Limb (tissue), 2 donors: ENCODE data around the gene CTTNBP2NL.
"Not testable (repeated sequence)": the region's sequence is repeated elsewhere in the genome, so short reads cannot be mapped to it uniquely, and the experiment has no call there.

Source experiments
- DNase-seq, 2 donors: peaks; one replicate each; pipeline ENCODE4 v3.0.0-alpha.2; 2016; ENCODE audit errors: extremely low spot score in 2 of 2

Gene CTTNBP2NL

DNA sequence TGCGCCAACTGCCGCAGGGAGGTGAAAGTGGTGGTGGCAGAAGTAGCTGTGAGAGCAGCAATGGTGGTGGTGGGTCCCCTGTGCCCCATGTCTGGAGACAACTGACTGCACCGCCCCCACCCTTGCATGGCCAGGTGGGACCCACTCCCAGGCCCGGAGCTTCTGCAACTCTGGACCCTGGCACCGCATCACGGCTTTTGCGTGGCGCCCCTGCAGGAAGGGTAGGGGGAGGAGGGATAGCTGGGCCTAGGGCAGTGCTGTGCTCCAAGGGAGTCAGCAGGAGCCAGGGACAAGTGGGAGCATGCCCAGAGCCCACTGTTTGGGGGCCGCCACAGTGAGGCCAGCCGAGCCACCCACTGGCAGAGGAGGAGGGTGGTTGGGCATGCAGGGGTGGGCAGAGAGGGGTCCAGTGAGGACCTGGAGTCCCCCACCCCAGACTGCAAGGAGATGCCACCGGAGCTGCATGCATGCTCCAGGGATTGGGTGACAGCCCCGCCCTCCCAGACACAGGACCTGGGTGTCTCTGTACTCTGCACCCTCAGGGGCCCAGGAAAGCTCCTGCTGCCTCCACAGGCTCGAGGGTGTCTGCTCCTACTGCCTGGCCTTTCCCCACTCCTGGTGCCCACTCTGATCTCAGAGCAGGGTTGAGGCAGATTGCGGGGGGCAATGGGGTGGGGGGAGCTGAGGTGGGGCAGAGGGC, 9.8 kb upstream of the CTTNBP2NL start:
- no peak for DNase-seq

DNA sequence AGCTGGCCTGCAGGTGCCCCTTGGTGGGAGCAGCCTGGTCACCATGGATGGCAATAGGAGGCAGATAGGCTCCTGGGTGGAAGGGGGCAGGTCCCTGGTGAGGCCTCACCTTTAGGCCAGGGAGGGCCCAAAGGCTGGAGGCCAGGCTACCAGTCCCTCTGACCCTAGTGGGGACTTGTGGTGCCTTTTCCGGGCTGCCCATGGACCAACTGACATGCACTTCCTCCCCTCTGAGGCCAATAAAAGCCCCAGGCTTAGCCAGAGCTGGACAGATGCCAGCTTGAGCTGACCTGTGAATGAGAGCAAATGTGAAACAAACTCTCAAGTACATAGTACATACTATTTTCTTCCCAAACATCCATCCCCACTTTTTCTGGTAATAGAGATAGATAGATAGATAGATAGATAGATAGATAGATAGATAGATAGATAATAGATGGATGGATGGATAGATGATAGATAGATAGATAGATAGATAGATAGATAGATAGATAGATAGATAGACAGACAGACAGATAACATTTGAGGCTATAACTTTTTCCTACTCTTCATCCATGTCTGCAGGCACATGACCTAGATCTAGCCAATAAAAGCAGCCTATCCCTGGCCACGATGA, 9.2 kb upstream of the CTTNBP2NL start:
- no peak for DNase-seq

DNA sequence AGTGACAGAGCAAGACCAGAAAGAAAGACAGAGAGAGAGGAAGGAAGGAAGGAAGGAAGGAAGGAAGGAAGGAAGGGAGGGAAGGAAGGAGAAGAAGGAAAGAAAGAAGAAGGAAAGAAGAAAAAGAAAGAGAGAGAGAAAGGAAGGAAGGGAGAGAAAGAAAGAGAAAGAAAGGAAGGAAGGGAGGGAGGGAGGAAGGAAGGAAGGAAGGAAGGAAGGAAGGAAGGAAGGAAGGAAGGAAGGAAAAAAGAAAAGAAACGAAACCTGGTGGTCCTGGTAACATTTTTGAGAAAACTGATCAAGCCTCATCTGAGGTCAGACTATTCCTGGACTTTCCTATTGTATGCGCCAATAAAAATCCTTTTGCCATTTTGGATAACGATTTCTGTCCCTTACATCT, 8.2 kb upstream of the CTTNBP2NL start:
- DNase-seq, result no peak

DNA sequence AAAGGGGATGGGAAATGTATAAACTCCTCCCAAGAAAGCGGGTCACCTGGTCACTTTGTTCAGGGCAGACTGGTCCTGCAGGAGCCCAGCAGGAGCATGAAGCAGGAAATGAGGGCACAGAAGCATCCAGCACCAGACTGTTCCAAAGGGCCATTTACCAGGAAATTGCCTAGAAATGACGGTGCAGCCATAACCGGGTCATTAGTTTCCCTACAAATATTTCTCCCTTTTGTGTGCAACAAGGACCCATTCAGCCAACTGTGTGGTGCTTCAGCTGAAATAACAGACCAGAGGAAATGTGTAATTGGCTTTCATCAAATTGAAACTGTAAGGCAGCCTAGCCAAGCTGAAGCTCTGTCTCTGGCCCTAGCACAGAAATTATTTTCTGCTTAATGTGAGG, 7.6 kb upstream of the CTTNBP2NL start:
- DNase-seq, result no peak

DNA sequence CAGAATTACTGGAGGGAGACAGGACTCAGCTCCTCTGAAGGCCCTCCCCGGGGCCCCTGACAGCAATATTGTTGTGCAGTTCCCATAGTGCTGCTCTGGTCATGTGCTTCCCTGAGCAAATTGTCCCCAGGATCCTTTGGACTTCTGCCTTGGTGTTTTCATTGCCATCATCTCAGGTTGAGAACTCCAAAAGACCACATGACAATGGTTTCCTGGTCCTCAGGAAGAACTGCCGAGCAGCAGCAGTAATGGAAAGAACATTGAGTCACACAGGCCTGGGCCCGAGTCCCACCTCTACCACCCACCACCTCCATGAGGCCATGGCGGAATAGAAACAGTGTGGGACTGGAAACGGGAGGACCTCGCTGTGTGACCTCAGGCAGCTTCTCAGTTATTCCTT, 6.3 kb upstream of the CTTNBP2NL start:
- DNase-seq, result no peak

DNA sequence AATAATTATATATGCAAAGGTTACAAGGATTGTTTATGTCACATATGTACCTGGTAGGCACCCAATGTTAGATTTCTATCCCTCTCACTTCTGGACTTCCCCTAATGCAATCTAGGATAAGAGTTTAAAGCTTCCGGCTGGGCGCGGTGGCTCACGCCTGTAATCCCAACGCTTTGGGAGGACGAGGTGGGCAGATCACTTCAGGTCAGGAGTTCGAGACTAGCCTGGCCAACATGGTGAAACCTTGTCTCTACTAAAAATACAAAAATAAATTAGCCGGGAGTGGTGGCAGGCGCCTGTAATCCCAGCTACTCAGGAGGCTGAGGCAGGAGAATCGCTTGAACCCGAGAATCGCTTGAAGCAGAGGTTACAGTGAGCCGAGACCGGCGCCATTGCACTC, 5.7 kb upstream of the CTTNBP2NL start:
- DNase-seq, result not testable (repeated sequence)

DNA sequence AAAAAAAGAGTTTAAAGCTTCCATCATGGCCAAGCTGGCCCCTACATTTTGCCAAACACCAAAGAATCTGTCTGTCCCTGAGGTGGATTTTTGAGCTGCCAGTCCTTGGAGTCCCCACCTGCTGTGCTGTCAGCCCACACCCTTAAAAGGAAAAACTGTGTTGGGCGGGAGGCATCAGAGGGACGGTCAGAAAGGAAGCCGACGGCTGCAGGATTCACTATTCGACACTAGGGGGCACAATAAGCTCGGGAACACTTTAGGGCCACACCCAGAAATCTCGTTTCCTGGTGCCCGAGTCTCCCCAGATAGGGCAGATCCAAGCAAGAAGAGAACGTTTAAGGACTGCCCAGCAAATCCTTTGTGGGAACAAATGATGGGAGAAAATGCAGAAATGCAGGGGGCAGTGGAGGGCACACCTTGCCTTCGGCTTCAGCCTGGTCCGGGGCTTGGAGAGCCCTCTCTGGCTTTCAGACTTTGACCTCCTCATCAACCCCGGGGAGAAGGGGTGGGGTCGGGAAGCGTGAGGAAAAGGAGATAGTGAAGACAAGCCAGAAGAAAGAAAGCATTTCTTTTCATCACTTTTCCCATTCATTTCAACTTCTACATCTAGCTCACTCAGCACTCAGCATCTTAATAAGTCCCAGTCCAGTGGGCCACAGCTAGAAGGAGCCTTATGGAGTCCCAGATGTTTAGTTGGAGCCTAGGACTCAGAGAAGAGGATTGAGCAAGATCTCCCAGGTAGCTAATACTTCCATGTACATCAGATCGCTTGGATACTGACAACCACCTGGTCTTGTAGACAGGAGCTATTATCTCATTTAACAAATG, 5.0 kb upstream of the CTTNBP2NL start:
- peak; percentile 88 to 95 for DNase-seq

DNA sequence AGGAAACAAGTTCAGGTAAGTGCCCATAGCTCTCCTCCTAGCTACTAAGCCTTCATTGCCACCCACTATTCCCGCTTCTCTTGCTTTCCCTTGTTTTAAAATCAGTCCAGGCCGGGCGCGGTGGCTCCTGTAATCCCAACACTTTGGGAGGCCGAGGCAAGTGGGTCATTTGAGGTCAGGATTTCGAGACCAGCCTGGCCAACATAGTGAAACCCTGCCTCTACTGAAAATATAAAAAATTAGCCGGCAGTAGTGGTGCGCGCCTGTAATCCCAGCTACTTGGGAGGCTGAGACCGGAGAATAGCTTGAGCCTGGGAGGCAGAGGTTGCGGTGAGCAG, 4.4 kb upstream of the CTTNBP2NL start:
- no peak for DNase-seq

DNA sequence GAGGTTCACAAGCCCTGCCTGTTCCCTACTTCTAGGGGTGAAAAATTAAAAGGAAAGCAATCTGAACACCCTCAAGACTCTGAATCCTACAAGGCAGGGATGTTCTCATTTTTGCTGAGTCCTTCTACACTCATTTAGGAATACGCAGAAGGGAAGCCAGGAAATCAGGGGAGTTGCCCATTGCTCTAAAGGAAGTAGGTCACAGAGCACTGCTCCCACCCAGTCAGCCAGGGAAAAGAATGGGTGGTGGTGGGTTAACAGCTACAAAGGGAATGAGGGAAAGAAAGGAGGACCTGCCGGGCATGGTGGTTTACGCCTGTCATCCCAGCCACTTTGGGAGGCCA, 2.4 kb upstream of the CTTNBP2NL start:
- DNase-seq, result no peak

DNA sequence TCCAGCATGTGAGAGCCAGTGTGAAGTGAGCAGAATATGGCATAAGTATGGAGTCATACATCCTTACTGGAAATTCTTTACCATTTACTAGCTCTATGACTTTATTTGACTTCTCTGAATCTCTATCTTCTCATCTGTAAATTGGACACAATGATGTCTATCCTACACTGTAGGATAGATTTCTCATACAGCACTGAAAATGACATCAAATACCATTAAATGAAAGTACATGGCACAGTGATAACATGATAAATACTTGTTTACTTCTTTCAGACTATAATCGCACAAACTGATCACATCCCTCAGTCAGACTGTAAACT, 1.3 kb upstream of the CTTNBP2NL start:
- DNase-seq, result no peak

DNA sequence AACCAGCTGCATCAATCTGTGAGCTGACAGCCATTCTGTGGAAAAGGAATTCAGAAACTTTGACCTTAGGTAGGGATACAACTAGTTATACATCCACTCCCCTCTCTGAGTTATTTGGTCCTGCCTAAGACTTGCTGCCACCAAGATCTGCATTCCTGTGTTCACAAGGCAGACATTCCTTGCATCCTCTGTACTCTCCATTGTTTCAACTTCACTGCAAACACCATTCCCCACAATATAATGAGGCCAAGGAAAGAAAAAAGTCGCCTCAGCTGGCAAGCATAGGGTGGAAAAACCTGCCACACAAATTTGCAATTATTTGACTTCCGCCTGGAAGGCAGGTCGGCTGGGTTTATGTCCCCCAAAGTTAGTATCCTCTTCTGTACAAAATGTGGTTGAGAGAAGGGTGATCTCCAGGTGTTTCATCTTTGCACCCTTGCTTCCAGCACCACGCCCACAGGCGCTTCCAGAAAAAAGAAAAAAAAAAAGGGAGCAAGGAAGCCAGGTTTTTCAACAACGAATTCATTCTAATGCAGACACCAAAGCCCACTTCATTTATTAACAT, 676 bp upstream of the CTTNBP2NL start:
- peak in 1 of 2 donors; percentile 39 for DNase-seq

DNA sequence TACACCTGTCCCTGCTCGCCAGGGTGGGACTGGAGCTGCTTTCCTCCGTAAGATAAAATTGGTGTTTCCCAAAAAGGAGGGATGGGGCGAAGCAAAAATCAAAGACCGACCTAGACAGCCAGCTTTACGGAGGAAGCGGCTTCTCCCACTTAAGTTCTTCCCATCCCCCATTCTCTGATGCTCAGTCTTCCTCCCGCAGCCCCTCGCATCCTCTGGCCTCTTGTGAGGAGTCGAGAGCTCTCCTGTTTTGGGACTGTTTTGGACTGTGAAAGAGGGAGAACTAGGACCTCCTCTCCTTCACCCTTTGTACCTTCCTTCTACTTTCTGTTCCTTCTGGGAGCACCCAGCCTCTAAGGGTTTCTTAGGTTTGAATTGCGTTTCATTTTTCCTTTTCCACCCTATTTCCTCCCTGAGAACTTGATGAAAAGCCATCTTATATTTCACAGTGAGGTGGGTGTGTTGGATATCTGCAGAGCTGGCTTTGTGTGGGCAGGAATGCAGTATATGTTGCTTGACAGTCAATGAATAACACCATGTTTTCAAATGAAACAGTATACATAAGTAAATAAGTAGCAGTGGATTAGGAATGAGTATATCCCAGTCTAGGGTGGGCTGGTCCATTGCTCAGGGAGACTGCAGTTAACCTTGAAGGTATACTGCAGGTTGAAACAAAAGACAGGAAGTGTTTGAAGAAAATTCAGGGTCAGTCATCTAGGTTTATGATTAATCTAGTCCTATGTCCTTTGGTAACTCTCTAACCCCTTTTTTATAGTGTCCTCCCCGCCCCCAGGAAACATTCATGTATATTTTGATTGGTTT, 848 bp downstream of the CTTNBP2NL start:
- DNase-seq, result no peak

DNA sequence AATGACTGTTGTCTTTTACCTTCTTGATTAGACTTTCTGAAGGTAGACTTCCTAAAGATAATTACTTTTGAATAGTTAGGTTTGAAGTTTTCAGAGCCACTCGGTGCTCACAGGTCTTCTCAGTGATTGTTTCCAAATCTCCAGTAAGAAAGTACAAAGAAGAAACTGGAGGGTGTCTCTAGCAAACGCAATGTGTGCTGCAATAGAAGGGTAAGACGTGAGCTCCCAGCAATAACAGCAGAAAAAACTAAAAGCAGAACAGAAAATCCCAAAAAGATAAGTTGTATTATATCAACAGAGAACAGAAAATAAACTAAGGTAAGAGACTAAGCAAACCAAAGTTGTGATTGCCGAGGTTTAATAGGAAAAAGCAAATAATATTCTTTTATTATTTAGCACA, 1.8 kb downstream of the CTTNBP2NL start:
- no peak for DNase-seq

DNA sequence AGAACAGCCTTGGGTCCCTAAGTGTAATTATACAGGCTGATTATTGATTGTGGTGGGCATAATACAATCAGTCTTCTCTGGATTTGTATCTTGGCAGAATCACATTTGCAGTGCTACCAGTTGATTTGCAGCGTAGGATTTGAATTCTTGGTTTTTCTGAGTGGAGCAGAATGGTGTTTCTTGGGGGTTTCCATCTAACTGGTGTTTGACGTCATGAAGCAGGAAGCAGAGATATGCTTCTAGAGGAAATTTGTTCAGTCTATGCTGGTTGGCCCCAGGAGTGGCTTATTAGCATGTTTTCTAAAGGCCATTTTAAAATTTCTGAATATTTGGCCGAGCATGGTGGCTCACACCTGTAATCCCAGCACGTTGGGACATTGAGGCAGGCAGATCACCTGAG, 3.4 kb downstream of the CTTNBP2NL start:
- DNase-seq, result no peak

DNA sequence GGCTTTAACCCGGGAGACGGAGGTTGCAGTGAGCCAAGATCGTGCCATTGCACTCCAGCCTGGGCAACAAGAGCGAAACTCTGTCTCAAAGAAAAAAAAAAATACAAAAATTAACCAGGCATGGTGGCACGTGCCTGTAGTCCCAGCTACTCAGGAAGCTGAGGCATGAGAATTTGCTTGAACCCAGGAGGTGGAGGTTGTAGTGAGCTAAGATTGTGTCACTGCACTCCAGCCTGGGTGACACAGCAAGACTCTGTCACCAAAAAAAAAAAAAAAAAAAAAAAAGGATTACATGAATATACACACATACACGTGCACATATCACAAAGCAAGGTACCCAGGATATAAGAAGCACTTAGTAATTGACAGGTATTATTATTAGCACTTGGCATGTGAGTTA, 4.7 kb downstream of the CTTNBP2NL start:
- not testable (repeated sequence) for DNase-seq

DNA sequence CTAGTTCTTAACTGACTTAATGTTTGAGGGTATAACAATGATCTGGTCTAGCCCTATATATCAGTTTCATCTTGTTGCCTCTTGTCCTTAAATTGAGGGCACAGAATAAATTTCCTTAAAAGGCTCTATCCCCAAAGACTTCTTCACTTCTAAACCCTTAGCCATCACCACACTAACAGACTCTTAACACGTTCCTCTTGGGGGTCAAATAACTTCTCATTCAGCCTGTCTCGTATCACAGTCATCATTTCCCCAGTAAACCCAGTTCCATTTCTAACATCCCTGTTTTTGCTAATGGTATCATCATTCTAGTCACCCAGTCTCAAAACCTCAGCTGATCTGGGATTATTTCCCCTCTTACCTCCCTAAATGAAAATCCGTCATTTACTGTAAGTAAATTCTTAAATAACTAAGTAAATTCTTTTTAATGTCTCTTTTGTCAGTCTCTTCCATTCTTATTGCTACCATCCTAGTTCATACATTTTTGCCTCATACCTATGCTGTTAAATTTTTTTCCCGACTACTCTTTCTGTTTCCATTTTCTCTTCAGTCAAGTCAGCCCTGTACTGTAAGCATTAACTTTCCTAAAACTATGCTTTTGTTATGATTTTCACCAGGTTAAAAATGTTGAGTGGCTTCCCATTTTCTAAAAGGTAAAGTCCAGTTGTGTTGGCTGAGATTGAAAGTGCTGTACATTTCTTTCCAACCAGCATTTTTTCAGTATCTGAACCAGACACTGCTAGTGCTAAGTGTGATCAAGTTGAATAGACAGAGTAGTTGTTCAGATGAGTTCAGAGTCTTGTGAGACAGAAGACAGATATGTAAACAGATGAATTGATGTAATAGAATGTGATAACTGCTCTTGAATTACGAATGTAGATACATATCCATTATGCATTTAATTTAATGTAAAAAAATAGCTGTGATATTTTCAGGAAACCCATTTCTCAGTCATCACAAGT, 6.9 kb downstream of the CTTNBP2NL start:
- DNase-seq, result no peak

DNA sequence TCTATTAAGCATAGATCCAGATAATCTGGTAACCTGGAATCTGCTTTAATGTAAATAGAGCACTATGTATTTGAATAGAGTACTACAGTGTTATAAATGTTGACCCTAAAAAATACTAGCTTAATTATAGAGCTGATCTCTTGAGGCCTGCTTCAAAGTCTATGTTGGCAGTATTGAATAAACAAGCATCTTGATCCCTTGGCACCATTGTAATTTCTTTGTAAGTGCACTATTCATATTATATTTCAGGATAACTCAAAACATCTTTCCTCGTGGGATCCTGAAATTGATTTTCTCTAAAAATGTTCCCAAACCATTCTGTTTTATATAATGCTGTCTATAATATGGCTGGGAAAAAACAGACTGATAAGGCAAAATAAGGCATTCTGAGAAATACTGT, 10.8 kb downstream of the CTTNBP2NL start:
- DNase-seq, result no peak

DNA sequence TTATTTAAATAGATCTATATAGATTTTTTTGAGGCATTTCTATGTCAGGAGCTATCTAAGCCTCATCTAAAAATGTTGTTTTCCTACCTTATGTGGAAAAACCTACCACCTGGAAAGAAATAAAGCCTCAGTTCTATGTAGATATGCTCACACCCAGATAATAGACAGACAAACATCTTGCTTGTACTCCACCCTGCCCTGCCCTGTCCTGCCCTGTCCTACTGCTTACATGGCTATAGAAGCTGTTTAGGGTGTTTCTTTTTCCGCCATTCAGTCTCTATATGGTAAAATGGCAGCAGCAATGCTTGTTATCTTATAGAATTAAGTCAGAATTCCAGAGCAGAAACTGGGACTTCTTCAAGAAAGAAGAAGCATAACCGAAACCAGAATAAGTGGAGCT, 13.4 kb downstream of the CTTNBP2NL start:
- DNase-seq, result no peak

DNA sequence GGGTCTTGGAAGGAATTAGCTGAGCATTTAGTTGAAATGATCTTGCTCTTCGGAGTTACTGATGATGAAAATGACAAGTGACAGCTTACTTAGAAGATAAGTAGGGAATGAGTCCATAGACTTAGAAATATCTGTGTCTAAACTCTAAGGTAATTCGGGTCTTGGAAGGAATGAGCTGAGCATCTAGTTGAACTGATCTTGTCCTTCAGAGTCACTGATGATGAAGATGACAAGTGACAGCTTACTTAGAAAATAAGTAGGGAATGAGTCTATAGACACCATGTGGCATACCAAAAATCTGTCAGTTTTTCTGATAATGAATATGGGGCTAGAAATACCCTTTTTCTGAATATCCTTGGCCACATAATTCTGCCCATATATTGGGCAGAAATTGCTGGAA, 14.7 kb downstream of the CTTNBP2NL start:
- no peak for DNase-seq

DNA sequence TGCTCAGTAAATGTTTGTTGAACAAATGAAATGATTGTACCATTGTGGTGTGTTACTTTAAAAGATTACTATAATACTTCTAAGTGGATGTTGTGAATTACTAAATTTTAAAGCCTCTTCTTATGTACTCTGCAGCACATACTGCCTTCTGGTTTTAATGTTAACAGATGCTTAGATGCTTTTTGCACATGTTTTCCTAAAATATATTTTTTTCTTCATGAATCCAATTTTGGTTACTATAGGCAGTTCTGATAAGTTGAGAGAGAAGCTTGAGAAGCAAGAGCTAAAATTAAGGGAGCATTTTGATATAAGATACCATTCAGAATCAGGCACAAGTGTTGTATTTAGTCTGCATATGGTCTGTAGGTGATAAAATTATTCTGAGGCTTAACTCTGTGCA, 21.3 kb downstream of the CTTNBP2NL start:
- DNase-seq, result no peak
